CD8-positive, alpha-beta memory T cell (primary cell): ENCODE data around the gene PALM3. TPM values are rescaled to one million over a fixed set of nuclear protein-coding genes. Genes with fewer than 3 reads are reported as not detected.

ENCODE experiments used
- CTCF ChIA-PET: fragments of 350-600 bp; sonication (Branson Sonifier 250); formaldehyde crosslinking; loops from one replicate; lab custom pipeline; 2021; ENCODE audit warnings: antibody characterized with exemption; lab: Charles Lee
- POLR2A ChIA-PET: fragments of 350-600 bp; sonication (Branson Sonifier 250); formaldehyde crosslinking; loops from one replicate; lab custom pipeline; 2021; ENCODE audit warnings: antibody characterized with exemption; lab: Charles Lee
- DNase-seq, 5 donors: peaks; one replicate each; pipeline versions ENCODE4 v3.0.0 to v3.0.0-alpha.2; 2020 to 2022; ENCODE audit warnings: mixed read lengths in 1 of 5
- H3K27ac ChIP-seq: one replicate; pipeline ENCODE4 v1.7.0; 2013; ENCODE audit warnings: low read depth, mild to moderate bottlenecking, low read length, moderate library complexity
- H3K27me3 ChIP-seq: 2 replicates; pipeline ENCODE4 v1.7.0; 2013; ENCODE audit warnings: low read length, mild to moderate bottlenecking; ENCODE audit not compliant: insufficient read depth, poor library complexity, severe bottlenecking
- H3K36me3 ChIP-seq: 2 replicates; pipeline ENCODE4 v1.7.0; 2013; ENCODE audit warnings: mild to moderate bottlenecking, low read length, moderate library complexity; ENCODE audit not compliant: insufficient read depth
- H3K4me1 ChIP-seq: 2 replicates; pipeline ENCODE4 v1.7.0; 2013; ENCODE audit warnings: mild to moderate bottlenecking, low read length, moderate library complexity; ENCODE audit not compliant: insufficient read depth
- H3K4me3 ChIP-seq: 2 replicates; pipeline ENCODE4 v1.7.0; 2013; ENCODE audit warnings: mild to moderate bottlenecking, low read length
- H3K9me3 ChIP-seq: 2 replicates; pipeline ENCODE4 v1.7.0; 2013; ENCODE audit warnings: mild to moderate bottlenecking, low read length
- H3K27ac Mint-ChIP-seq, 8 donors: one replicate each; pipeline ENCODE4 v1.8.0; 2020 to 2021; ENCODE audit warnings: mixed read lengths in 8 of 8, mild to moderate bottlenecking in 6 of 8, inconsistent platforms in 3 of 8, moderate library complexity in 3 of 8
- H3K27me3 Mint-ChIP-seq, 2 donors: one replicate each; pipeline ENCODE4 v1.8.0; 2020 to 2021; ENCODE audit warnings: mixed read lengths in 2 of 2, mild to moderate bottlenecking in 1 of 2, moderate library complexity in 1 of 2
- H3K36me3 Mint-ChIP-seq, 3 donors: one replicate each; pipeline ENCODE4 v1.8.0; 2020 to 2021; ENCODE audit warnings: mixed read lengths in 3 of 3, inconsistent platforms in 1 of 3, mild to moderate bottlenecking in 1 of 3
- H3K4me1 Mint-ChIP-seq, 3 donors: one replicate each; pipeline ENCODE4 v1.8.0; 2020 to 2021; ENCODE audit warnings: mixed read lengths in 3 of 3, inconsistent platforms in 1 of 3, mild to moderate bottlenecking in 1 of 3
- H3K4me3 Mint-ChIP-seq, 7 donors: one replicate each; pipeline ENCODE4 v1.8.0; 2020 to 2021; ENCODE audit warnings: mixed read lengths in 7 of 7, mild to moderate bottlenecking in 6 of 7, moderate library complexity in 4 of 7, inconsistent platforms in 2 of 7
- H3K9me3 Mint-ChIP-seq, 5 donors: one replicate each; pipeline ENCODE4 v1.8.0; 2020 to 2022; ENCODE audit warnings: mixed read lengths in 5 of 5, mild to moderate bottlenecking in 3 of 5, moderate library complexity in 2 of 5, inconsistent platforms in 1 of 5
- polyA plus RNA-seq: library from polyadenylated mRNA; unstranded; fragments of 300-500 nt; fragmentation: Illumina TruSeq; gene quantifications from one replicate; pipeline ENCODE4 v1.2.3, GENCODE V29; 2021
- total RNA-seq, 2 experiments: library from RNA; stranded (reverse); gene quantifications; one replicate each; pipeline ENCODE4 v1.2.3, GENCODE V29; 2021

The PALM3 gene
- total and polyA plus RNA-seq, 3 experiments from 2014 or later, result not detected

- H3K36me3 ChIP-seq, result no peaks in the 10 kb centered on the region
- peak overlapping the region; percentile 78 to 98 (median 88) for H3K27ac Mint-ChIP-seq
- no peaks in the 10 kb centered on the region for H3K27me3 Mint-ChIP-seq
- H3K36me3 Mint-ChIP-seq, result peaks cover 0 to 4% (median 0%) of the 10 kb centered on the region in 3 donors
- peaks cover 33% of the 10 kb centered on the region for H3K4me1 ChIP-seq
- POLR2A ChIA-PET, result interaction anchor here (0.5 to 3.6 kb wide), 6 partner anchors 13 to 193 kb away, joined by 3 to 15 read pairs (median 5); partner anchors contain the start of genes ASF1B and RFX1
- H3K4me1 Mint-ChIP-seq, result peaks cover 7 to 29% (median 15%) of the 10 kb centered on the region in 3 donors
- no peaks in the 10 kb centered on the region for H3K9me3 Mint-ChIP-seq
- CTCF ChIA-PET, result interaction anchor here (0.7 to 6.6 kb wide), 17 partner anchors 8 to 342 kb away, joined by 3 to 67 read pairs (median 4); partner anchors contain the start of genes ASF1B, C19orf67, NANOS3 and PALM3
- H3K9me3 ChIP-seq, result no peaks in the 10 kb centered on the region
- peak in 1 of 5 donors; percentile 28 for DNase-seq
- peak overlapping the region; percentile 64 for H3K27ac ChIP-seq
- H3K27me3 ChIP-seq, result no peaks in the 10 kb centered on the region
- peak overlapping the region; percentile 91 to 94 (median 93) for H3K4me3 Mint-ChIP-seq
- peak overlapping the region; percentile 73 for H3K4me3 ChIP-seq
These were observed 12.3 kb upstream of the PALM3 start for GRCh38 chr19:14073925-14074838.

- no peaks in the 10 kb centered on the region for H3K27me3 Mint-ChIP-seq
- peak overlapping the region; percentile 91 to 94 (median 93) for H3K4me3 Mint-ChIP-seq
- ChIA-PET CTCF (interaction anchor here (0.5 to 6.6 kb wide), 22 partner anchors 9 to 342 kb away, joined by 3 to 67 read pairs (median 4); partner anchors contain the start of genes ASF1B, C19orf67, NANOS3 and PALM3), POLR2A (interaction anchor here (0.5 to 3.6 kb wide), 6 partner anchors 14 to 194 kb away, joined by 3 to 15 read pairs (median 4); partner anchors contain the start of genes ASF1B and RFX1)
- no peaks in the 10 kb centered on the region for H3K27me3 ChIP-seq
- H3K36me3 Mint-ChIP-seq, result peaks cover 0 to 4% (median 0%) of the 10 kb centered on the region in 3 donors
- H3K9me3 ChIP-seq, result no peaks in the 10 kb centered on the region
- peaks cover 7 to 29% (median 15%) of the 10 kb centered on the region in 3 donors for H3K4me1 Mint-ChIP-seq
- peak; percentile 68 to 85 (median 80) for DNase-seq
- peak overlapping the region; percentile 64 for H3K27ac ChIP-seq
- peak overlapping the region in 7 of 8 donors; percentile 78 to 98 (median 88) for H3K27ac Mint-ChIP-seq
- peak overlapping the region; percentile 73 for H3K4me3 ChIP-seq
- peaks cover 33% of the 10 kb centered on the region for H3K4me1 ChIP-seq
- no peaks in the 10 kb centered on the region for H3K9me3 Mint-ChIP-seq
- H3K36me3 ChIP-seq, result no peaks in the 10 kb centered on the region
These were observed 11.5 kb upstream of the PALM3 start for GRCh38 chr19:14073261-14073924.

GRCh38 chr19:14072535-14073260, 10.8 kb upstream of the PALM3 start, which contains the start of gene MISP3:
Gene MISP3, plus strand, starts transcription at chr19:14072786. Its CDS starts 524 bp downstream, at chr19:14073310.
- Mint-ChIP-seq H3K9me3 (no peaks in the 10 kb centered on the region), H3K27ac (peak within 1 kb of the TSS in 7 of 8 donors; percentile 36 to 93 (median 78)), H3K27me3 (no peaks in the 10 kb centered on the region), H3K36me3 (peaks cover 0 to 4% (median 0%) of the 10 kb centered on the region in 3 donors), H3K4me3 (peak within 1 kb of the TSS; percentile 91 to 94 (median 93)), H3K4me1 (peaks cover 7 to 29% (median 15%) of the 10 kb centered on the region in 3 donors)
- H3K36me3 ChIP-seq, result no peaks in the 10 kb centered on the region
- peak within 1 kb of the TSS; percentile 73 for H3K4me3 ChIP-seq
- ChIA-PET CTCF (interaction anchor here (0.5 to 6.6 kb wide), 19 partner anchors 10 to 431 kb away, joined by 3 to 67 read pairs (median 6); partner anchors contain the start of genes ASF1B, C19orf67, NANOS3 and PALM3), POLR2A (interaction anchor here (0.5 to 3.6 kb wide), 4 partner anchors 44 to 193 kb away, joined by 3 to 15 read pairs (median 4); partner anchors contain the start of genes ASF1B and RFX1)
- H3K9me3 ChIP-seq, result no peaks in the 10 kb centered on the region
- no peaks in the 10 kb centered on the region for H3K27me3 ChIP-seq
- H3K4me1 ChIP-seq, result peaks cover 33% of the 10 kb centered on the region
- peak in 1 of 5 donors; percentile 28 for DNase-seq
- peak within 1 kb of the TSS; percentile 64 for H3K27ac ChIP-seq

- ChIA-PET POLR2A (interaction anchor here (0.6 to 3.6 kb wide), 4 partner anchors 22 to 188 kb away, joined by 3 to 17 read pairs (median 10); partner anchors contain the start of gene ASF1B), CTCF (interaction anchor here (0.7 to 6.6 kb wide), 11 partner anchors 11 to 195 kb away, joined by 3 to 67 read pairs (median 7); partner anchors contain the start of genes C19orf67 and PALM3)
- H3K27ac Mint-ChIP-seq, result no peak overlapping the region
- Histone ChIP-seq H3K27ac (no peak overlapping the region), H3K4me3 (no peak overlapping the region), H3K36me3 (no peaks in the 10 kb centered on the region), H3K27me3 (no peaks in the 10 kb centered on the region), H3K9me3 (no peaks in the 10 kb centered on the region), H3K4me1 (peaks cover 31% of the 10 kb centered on the region)
- no peak for DNase-seq
- H3K36me3 Mint-ChIP-seq, result peaks cover 0 to 4% (median 0%) of the 10 kb centered on the region in 3 donors
- peak overlapping the region in 5 of 7 donors; percentile 5 to 81 (median 27) for H3K4me3 Mint-ChIP-seq
- H3K27me3 Mint-ChIP-seq, result peaks cover 0 to 2% of the 10 kb centered on the region in 2 donors
- peaks cover 7 to 29% (median 15%) of the 10 kb centered on the region in 3 donors for H3K4me1 Mint-ChIP-seq
- H3K9me3 Mint-ChIP-seq, result no peaks in the 10 kb centered on the region
These were observed 8.6 kb upstream of the PALM3 start for GRCh38 chr19:14070268-14071050.

- H3K4me3 Mint-ChIP-seq, result peak overlapping the region in 1 of 7 donors; percentile 30
- peak overlapping the region in 1 of 8 donors; percentile 11 for H3K27ac Mint-ChIP-seq
- ChIA-PET POLR2A (interaction anchor here (0.6 kb wide), 1 partner anchor 11 kb away, joined by 9 read pairs; no protein-coding TSS in a partner anchor), CTCF (no interaction called here)
- H3K27me3 Mint-ChIP-seq, result peaks cover 2 to 4% of the 10 kb centered on the region in 2 donors
- no peaks in the 10 kb centered on the region for H3K9me3 Mint-ChIP-seq
- no peaks in the 10 kb centered on the region for H3K4me1 Mint-ChIP-seq
- Histone ChIP-seq H3K27ac (no peak overlapping the region), H3K36me3 (no peaks in the 10 kb centered on the region), H3K27me3 (no peaks in the 10 kb centered on the region), H3K9me3 (no peaks in the 10 kb centered on the region), H3K4me3 (no peak overlapping the region), H3K4me1 (no peaks in the 10 kb centered on the region)
- DNase-seq, result no peak
- no peaks in the 10 kb centered on the region for H3K36me3 Mint-ChIP-seq
These were observed 4.3 kb upstream of the PALM3 start for GRCh38 chr19:14066134-14066533.

- no peak overlapping the region for H3K27ac ChIP-seq
- H3K4me1 Mint-ChIP-seq, result peaks cover 7 to 16% (median 10%) of the 10 kb centered on the region in 3 donors
- peaks cover 20 to 31% of the 10 kb centered on the region in 2 donors for H3K27me3 Mint-ChIP-seq
- no peak overlapping the region for H3K4me3 ChIP-seq
- no peaks in the 10 kb centered on the region for H3K9me3 Mint-ChIP-seq
- no peak overlapping the region for H3K4me3 Mint-ChIP-seq
- peaks cover 12% of the 10 kb centered on the region for H3K4me1 ChIP-seq
- POLR2A ChIA-PET, result no interaction called here
- no peak overlapping the region for H3K27ac Mint-ChIP-seq
- H3K9me3 ChIP-seq, result no peaks in the 10 kb centered on the region
- peaks cover 11% of the 10 kb centered on the region for H3K27me3 ChIP-seq
- no peak for DNase-seq
- CTCF ChIA-PET, result interaction anchor here (7.8 kb wide), 1 partner anchor 8 kb away, joined by 67 read pairs; the partner anchor contains the start of gene MISP3
- no peaks in the 10 kb centered on the region for H3K36me3 ChIP-seq
- H3K36me3 Mint-ChIP-seq, result no peaks in the 10 kb centered on the region
These were observed 1.2 kb upstream of the PALM3 start for GRCh38 chr19:14063105-14063504.
